ENCODE measurements around the gene SYT9.

The SYT9 gene

GRCh38 chr11:7272373-7272772 is 20.7 kb downstream of the SYT9 start:
- DNase-seq (ENCODE audit: insufficient read length, low spot score) (no peak), FAIRE-seq (no peak)

GRCh38 chr11:7275133-7275532 is 23.4 kb downstream of the SYT9 start:
- FAIRE-seq (no peak), DNase-seq (ENCODE audit: insufficient read length, low spot score) (no peak)

- FAIRE-seq (peak; percentile 8), DNase-seq (ENCODE audit: insufficient read length, low spot score) (peak; percentile 10)
Observed at GRCh38 chr11:7278314-7278917, 26.7 kb downstream of the SYT9 start.

- FAIRE-seq (no peak), DNase-seq (ENCODE audit: insufficient read length, low spot score) (no peak)
Observed at GRCh38 chr11:7279676-7280075, 28.0 kb downstream of the SYT9 start.

GRCh38 chr11:7281079-7281478 is 29.4 kb downstream of the SYT9 start:
- no peak for DNase-seq (ENCODE audit: insufficient read length, low spot score)
- no peak for FAIRE-seq

GRCh38 chr11:7281809-7282208 is 30.1 kb downstream of the SYT9 start:
- DNase-seq (ENCODE audit: insufficient read length, low spot score) (no peak), FAIRE-seq (no peak)

- FAIRE-seq (no peak), DNase-seq (ENCODE audit: insufficient read length, low spot score) (no peak)
Observed at GRCh38 chr11:7286178-7286577, 34.5 kb downstream of the SYT9 start.

- FAIRE-seq = no peak
- DNase-seq (ENCODE audit: insufficient read length, low spot score) = no peak
Observed at GRCh38 chr11:7291100-7291829, 39.6 kb downstream of the SYT9 start.

GRCh38 chr11:7292922-7293321 is 41.2 kb downstream of the SYT9 start:
- FAIRE-seq (no peak), DNase-seq (ENCODE audit: insufficient read length, low spot score) (no peak)

GRCh38 chr11:7299393-7299792 is 47.7 kb downstream of the SYT9 start:
- FAIRE-seq = no peak
- DNase-seq (ENCODE audit: insufficient read length, low spot score) = no peak

GRCh38 chr11:7300281-7300680 is 48.6 kb downstream of the SYT9 start:
- no peak for FAIRE-seq
- no peak for DNase-seq (ENCODE audit: insufficient read length, low spot score)

- FAIRE-seq (no peak), DNase-seq (ENCODE audit: insufficient read length, low spot score) (no peak)
Observed at GRCh38 chr11:7303146-7303545, 51.4 kb downstream of the SYT9 start.

GRCh38 chr11:7306900-7307299 is 55.2 kb downstream of the SYT9 start:
- no peak for FAIRE-seq
- no peak for DNase-seq (ENCODE audit: insufficient read length, low spot score)

GRCh38 chr11:7307836-7308235 is 56.1 kb downstream of the SYT9 start:
- FAIRE-seq = no peak
- DNase-seq (ENCODE audit: insufficient read length, low spot score) = no peak

GRCh38 chr11:7311903-7312302 is 60.2 kb downstream of the SYT9 start:
- no peak for FAIRE-seq
- DNase-seq (ENCODE audit: insufficient read length, low spot score) = no peak

- DNase-seq (ENCODE audit: insufficient read length, low spot score) (no peak), FAIRE-seq (no peak)
Observed at GRCh38 chr11:7314811-7315604, 63.3 kb downstream of the SYT9 start.

GRCh38 chr11:7319501-7319900 is 67.8 kb downstream of the SYT9 start:
- no peak for FAIRE-seq
- no peak for DNase-seq (ENCODE audit: insufficient read length, low spot score)

GRCh38 chr11:7320306-7320705 is 68.6 kb downstream of the SYT9 start:
- FAIRE-seq (no peak), DNase-seq (ENCODE audit: insufficient read length, low spot score) (no peak)

- DNase-seq (ENCODE audit: insufficient read length, low spot score) (no peak), FAIRE-seq (no peak)
Observed at GRCh38 chr11:7321473-7322450, 70.1 kb downstream of the SYT9 start.

GRCh38 chr11:7332451-7332850 is 80.7 kb downstream of the SYT9 start:
- no peak for DNase-seq (ENCODE audit: insufficient read length, low spot score)
- no peak for FAIRE-seq

- DNase-seq (ENCODE audit: insufficient read length, low spot score) = no peak
- no peak for FAIRE-seq
Observed at GRCh38 chr11:7332962-7333361, 81.3 kb downstream of the SYT9 start.
